SKM-1 treated with dmso at 0.1 percent for 144 hours (cell line): ENCODE measurements around the gene KLHL29.

ENCODE experiments used
- DNase-seq: peaks from one replicate; lab custom pipeline; 2025; ENCODE audit not compliant: unreplicated experiment; lab: John Stamatoyannopoulos, UW

Gene KLHL29

GRCh38 chr2:23687214-23687613, 302.2 kb downstream of the KLHL29 start:
- DNase-seq: no peak

DNA sequence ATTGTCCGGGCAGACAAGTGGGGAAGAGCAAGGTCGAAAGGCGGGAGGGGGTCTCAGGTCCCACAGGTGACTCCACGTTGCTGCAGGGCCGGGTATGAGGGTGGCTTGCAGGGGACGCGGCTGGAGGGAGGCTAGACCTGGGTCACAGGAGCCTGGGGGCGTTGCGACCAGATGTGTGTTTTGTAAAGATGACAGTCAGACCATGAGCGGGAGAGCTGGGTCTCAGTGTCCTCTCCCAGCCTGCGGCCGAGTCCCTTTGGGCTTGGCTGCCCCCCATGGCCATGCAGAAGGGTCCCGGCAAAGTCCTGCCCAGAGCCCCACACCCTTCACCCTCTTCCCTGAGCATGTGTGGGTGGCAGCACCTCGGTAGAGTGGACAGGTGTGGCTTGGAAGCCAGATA, 302.7 kb downstream of the KLHL29 start:
- DNase-seq: no peak

- no peak for DNase-seq
Observed at GRCh38 chr2:23688486-23689130, 303.6 kb downstream of the KLHL29 start.

DNA sequence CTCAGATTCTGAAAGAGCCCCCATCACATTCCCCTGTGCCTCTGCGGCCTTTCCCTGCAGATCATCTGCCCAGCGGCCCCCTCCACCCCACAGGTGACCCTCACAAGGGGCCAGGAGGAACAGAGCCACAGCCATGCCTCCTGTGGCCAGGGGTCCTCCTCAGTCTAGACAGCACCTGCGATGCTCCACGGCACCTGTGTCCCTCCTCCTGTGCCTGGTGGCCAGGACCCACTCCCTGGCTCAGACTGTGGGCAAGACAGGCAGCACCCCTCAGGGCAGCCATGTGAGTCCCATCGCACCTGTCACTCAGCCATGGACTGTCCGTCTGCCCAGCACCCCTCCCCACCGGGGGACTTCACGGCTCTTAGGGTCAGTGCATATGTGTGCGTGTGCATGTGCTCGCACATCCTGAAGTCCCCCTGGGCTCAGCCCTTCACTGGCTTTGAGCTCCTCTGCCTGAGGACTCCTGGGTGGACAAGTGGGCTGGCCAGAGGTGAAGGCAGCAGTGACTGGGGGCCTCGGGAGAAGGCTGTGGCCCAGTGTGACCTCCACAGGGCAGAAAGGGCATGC, 304.2 kb downstream of the KLHL29 start:
- DNase-seq: no peak

DNA sequence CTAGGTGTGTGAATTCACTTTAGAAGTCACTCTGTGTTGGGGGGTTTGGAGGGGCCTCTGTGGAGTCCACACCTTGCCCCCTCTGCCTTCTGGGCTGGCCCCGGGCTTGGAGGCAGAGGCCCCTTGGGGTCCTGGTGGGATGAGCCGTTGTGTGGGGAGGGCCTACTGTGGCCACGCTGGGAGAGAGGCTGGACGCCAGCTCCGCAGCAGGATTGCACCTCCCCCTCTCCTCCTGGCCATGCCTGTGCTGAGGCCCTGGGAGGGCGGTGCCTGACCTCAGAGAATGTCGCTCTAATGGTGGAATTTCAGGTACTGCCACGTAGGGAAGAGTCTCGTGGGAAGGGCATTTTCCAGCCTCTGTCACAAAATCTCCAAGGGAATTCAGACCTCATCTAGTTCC, 304.9 kb downstream of the KLHL29 start:
- DNase-seq: no peak

GRCh38 chr2:23690421-23691105, 305.6 kb downstream of the KLHL29 start:
- DNase-seq: no peak

DNA sequence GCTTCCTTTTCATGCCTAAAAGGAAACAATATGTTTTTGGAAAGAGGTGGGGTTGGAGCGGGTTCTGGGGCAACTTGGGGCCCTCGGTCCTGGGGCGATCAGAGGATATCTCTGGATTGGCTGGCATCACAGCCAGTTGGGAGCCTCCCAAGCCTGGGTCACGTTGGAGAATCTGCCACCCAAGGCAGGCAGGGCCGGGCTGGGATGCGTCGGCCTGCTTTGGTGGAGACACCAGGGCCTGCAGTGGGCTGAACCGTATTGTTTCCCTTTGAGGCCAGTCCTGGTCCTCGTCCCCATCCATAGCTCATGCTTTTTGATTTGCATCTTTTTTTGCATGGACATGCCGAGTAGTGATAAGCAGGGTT, 306.1 kb downstream of the KLHL29 start:
- no peak for DNase-seq

- no peak for DNase-seq
Observed at GRCh38 chr2:23691565-23691964, 306.6 kb downstream of the KLHL29 start.

GRCh38 chr2:23692263-23692662, 307.3 kb downstream of the KLHL29 start:
- no peak for DNase-seq

- no peak for DNase-seq
Observed at GRCh38 chr2:23692851-23693605, 308.0 kb downstream of the KLHL29 start.

- no peak for DNase-seq
Observed at GRCh38 chr2:23693606-23693951, 308.6 kb downstream of the KLHL29 start.

DNA sequence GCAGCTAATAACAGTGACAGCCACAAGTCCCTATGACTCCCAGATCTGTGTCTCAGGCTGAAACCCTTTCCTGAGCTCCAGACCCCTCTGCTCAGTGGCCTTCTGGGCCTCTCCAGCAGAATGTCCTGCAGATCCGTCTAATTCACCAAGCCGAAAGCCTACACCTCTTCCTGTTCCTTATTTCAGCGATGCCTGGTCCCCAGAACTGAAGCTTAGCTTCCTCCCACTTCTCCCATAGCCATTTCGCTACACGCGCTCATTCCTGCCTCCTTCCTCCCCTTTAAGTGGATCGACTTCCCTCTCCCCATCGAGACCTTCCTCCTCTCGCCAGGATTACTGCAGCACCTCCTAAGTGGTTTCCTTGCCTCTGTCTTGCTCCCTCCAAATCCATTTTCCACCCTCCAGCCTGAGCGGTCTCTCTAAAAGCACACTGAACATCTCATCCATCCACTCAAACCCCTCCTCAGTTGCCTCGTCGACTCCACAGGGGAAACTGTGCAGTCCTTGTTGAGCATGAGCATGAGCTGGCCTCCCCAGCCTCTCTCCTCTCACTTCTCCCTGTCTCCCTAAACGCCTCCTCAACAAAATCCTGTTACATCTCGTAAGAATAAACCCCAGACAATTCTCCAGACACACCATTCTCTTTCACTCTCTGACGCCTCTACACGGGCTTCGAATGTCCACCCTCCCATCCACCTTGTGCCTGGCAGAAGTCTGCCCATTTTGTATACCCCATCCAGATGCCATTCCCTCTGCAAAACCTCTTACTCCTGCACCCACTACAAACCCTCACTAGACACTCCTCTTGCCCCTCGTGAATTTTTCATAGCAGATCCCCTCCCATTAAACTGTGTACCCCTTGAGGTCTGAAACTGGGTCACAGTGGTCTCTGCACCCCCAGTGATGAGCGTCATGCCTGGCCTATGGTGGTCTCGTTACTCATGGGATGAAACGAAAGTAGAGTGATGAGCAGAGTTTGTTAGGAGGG, 309.4 kb downstream of the KLHL29 start:
- DNase-seq: no peak

GRCh38 chr2:23695214-23695889, 310.4 kb downstream of the KLHL29 start:
- DNase-seq: no peak

- no peak for DNase-seq
Observed at GRCh38 chr2:23695890-23696751, 311.1 kb downstream of the KLHL29 start.

- DNase-seq: no peak
Observed at GRCh38 chr2:23696752-23697045, 311.7 kb downstream of the KLHL29 start.

DNA sequence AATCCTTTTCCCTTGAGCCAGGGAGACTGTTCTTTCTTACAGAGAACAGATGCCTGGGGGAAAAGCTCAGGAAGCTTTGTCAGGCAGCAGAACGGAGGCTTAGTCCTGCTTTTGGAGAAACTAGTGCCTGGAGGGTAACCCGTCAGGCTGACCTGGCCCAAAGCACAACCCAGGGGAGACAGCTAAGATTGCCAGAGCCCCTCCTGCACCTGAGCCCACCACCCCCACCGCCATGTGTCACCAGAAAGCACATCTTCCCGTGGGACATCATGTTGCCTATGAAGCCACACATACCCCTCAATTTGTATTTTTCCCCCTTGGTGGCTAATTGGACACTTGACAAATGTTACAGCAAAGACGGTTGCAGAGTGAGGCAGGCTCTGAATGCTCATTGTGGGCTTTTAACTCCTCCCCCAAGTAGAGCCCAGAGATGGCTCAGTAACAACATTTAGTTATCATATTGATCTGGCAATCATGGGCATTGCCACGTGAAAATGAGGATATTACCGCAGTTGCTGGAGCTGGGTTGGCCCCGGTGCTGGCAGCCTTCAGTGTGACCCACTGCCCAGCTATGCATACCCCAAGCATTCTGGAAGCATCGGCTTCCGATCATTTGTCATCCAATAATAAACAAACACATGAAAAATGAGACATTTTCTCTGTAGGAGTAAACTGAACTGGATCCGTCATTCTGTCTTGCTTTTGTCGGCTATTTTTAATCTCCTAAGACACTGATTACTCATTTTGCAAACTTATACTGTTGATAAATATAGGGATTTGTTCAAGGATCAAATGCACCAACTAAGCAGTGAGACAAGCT, 312.5 kb downstream of the KLHL29 start:
- DNase-seq: no peak

DNA sequence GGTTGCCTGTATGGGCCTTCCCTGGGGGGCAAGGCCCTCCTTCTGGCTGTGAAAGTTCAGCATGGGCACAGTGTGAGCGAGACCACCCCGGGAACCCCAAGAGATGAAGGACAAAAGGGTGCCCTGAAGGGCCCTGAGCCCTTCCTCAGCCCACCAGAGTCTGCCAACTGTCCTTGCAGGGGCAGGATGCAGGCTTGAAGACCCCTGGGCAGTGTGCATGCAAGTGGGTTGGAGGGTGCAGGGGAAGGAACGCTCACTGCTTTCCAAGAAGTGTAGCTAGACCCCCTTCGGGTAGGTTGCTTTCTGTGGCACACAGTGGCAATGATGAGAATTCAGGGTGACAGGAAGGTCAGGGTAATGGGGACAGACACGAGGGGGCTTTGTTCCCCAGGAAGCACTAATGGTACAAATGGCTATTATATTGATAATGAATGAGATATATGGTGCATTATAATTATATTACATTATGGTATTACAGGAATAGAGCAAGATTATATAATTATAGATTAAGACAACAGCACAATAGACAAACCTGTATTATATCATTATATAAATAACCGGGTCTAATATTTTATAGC, 313.2 kb downstream of the KLHL29 start:
- no peak for DNase-seq
